ENCODE data around the gene ACYP2.

ACYP2 gene

GRCh38 chr2:54161660-54162424 is 46.4 kb downstream of the ACYP2 start:
- DNase-seq, result no peak

DNA sequence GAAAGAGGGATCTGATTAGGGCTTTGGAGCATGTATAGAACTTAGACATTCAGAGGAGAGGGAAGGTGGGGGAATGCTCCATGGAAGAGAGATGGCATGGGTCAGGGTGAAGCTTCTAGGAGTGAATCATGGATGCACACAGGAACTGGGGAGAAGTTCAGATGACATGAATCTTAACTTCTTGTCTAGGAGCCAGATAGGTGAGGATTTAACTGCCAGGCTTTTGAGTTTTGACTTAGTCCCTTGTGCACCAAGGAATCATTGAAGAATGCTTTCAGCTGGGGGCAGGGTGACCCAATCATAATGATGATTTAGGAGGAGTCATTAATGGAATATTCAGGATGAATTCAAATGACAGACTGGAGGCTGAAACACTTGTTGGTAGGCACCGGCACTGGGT is 48.7 kb downstream of the ACYP2 start:
- no peak for DNase-seq

DNA sequence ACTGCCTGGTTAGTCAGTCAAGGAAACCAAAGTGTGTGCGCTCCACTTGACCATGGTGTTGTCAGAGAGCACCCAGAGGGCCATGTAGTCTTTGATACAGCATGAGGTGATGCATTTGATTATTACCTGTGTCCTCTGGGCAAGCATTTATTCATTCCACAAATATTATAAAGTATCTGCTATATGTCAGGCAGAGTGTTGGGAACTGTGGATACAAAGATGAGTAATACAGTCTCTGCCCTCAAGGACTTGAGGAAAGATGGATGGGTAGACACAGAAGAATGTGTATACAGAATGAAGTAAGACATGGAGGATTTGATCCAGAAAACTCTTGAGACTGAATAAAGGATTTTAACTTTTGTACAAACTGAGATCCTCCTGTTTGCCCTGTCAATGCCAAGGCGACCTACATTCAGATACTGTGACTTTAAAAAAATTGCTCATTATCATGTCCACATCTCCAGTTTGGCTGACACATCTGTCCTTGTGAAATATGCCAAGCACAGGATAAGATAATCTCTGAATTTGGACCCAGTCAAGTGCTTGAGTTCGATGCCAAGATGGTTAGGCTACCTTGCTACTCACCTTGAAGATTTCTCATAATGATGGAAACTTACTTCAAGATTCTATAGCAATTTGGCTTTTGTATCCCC is 50.8 kb downstream of the ACYP2 start:
- DNase-seq, result no peak

GRCh38 chr2:54176577-54176976 is 61.2 kb downstream of the ACYP2 start:
- no peak for DNase-seq

DNA sequence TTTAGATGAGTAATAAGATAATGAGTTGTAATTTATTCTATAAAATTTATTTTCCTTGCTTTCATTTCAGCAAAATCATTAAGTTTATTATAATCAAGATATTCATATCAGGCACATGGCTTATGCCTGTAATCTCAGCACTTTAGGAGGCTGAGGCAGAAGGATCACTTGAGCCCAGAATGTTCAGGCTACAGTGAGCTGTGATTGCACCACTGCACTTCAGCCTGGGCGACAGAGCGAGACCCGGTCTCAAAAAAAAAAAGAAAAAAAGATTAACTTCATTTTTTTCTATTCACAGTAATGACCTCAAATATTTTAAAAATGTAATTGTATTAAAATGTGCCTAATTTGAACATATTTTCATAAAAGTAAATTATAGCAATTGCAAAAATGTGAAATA is 67.9 kb downstream of the ACYP2 start:
- DNase-seq, result no peak

DNA sequence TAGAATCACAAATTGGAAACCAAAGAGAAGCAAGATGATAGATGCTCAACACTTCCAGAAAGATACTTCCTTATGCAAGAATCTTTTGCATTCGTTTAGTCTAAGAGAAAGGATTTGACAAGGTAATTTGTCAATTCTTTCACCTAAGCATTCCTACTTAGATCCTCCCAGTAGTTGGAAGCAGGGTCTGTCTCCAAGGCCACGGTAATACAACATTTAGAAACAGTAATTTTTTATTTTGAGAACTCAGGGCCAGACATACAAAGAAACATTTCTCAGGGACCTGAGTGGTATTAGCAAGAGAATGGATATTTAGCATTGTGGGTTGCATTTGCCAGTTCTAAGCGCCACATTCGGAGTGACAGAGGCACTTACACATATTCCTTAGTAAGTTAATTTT is 68.6 kb downstream of the ACYP2 start:
- no peak for DNase-seq

DNA sequence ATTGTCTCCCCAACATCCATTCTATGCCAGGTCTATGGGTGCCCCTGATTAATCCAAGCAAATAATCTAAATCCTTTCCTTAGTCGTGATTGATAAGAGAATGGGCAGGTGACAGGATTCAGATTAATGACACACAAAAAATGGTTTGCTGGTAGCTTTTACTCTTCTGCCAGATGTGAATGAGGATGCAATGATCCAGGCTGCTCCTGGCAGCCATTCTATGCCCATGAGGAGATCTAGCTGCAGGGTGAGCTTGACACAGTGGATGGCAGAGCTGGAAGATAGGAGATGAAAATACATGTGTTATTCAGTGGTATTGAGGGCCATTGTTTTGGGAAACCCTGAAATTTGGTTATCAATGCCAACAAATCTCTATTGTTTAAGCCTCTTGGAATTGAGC is 69.7 kb downstream of the ACYP2 start:
- no peak for DNase-seq

- DNase-seq, result no peak
Observed at GRCh38 chr2:54187331-54187730, 71.9 kb downstream of the ACYP2 start.

DNA sequence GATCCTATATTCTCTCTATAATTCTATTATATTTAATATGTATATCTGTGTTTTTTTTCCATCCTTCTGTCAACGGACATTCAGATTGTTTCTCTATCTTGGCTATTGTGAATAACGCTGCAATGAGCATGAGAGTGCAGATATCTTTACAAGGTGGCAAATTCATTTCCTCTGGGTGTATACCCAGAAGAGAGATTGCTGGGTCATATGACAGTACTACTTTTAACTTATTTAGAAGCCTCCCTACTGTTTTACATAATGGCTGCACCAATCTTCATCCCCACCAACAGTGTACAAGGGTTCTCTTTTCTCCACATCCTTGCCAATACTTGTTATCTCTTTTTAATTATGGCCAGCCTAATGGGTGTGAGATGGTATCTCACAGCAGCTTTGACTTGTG is 74.1 kb downstream of the ACYP2 start:
- DNase-seq, result no peak

GRCh38 chr2:54191361-54192135 is 76.1 kb downstream of the ACYP2 start:
- DNase-seq, result no peak

- DNase-seq, result no peak
Observed at GRCh38 chr2:54194761-54195750, 79.6 kb downstream of the ACYP2 start.

GRCh38 chr2:54196646-54197045 is 81.2 kb downstream of the ACYP2 start:
- no peak for DNase-seq

- DNase-seq, result no peak
Observed at GRCh38 chr2:54204476-54204875, 89.1 kb downstream of the ACYP2 start.

DNA sequence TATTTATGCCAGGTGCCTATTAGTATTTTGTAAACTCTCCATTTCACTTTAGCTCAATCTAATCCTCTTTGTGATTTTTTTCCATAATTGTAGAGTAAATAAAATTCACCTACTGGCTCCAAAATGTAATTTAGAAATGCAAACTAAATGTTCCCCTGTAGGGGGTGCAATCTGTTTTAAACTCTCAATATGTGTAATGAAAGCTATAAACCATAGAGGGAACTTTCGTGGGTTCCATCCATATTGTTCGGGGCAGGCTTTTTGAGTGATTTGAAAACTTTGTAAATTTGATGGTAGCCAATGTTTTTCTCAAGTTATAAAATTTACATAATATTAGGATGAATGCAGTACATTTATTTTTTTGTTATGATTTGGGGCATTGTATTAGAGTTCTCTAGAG is 91.2 kb downstream of the ACYP2 start:
- DNase-seq, result no peak

GRCh38 chr2:54207666-54208195 is 92.3 kb downstream of the ACYP2 start:
- no peak for DNase-seq

- DNase-seq, result no peak
Observed at GRCh38 chr2:54208364-54209240, 93.2 kb downstream of the ACYP2 start.

GRCh38 chr2:54209379-54209778 is 94.0 kb downstream of the ACYP2 start:
- DNase-seq, result no peak

DNA sequence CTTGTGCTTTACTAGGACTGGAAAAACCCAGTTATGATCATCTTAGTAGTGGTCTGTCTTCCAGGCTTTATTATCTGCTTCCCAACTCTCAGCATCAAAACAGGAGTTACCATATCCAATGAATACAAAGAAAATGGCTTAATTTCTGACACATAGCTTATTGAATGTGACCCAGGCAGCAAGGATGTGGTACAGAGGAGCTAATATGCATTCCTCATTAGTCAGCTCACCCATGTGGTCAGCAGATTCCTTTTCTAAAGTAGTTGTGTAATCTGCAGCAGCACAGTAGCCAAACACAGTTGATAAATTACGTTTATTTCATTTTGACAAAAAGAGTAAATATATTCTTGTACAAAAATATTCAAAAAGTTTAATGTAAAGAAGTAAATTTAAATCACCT is 97.0 kb downstream of the ACYP2 start:
- DNase-seq, result no peak

- DNase-seq, result no peak
Observed at GRCh38 chr2:54213082-54213481, 97.7 kb downstream of the ACYP2 start.

- DNase-seq, result no peak
Observed at GRCh38 chr2:54224997-54225396, 109.6 kb downstream of the ACYP2 start.

- DNase-seq, result no peak
Observed at GRCh38 chr2:54226260-54226659, 110.8 kb downstream of the ACYP2 start.

Measured in bone marrow (tissue), 2 donors.